Esophagus squamous epithelium (tissue), 5 donors: ENCODE data around the gene TLE5. TPM values are rescaled to one million over a fixed set of nuclear protein-coding genes. Genes with fewer than 3 reads are reported as not detected.
A peak's percentile ranks its signal among the peaks of the same experiment; 100 is the strongest.

ENCODE experiments used
- DNase-seq: peaks from one replicate; lab custom pipeline; 2025; lab: John Stamatoyannopoulos, UW
- H3K27ac ChIP-seq, 4 donors: fragments of 200-600 bp; sonication (generic); one replicate each; pipeline ENCODE4 v1.5.1; 2016 to 2019; ENCODE audit warnings: mild to moderate bottlenecking in 1 of 4
- H3K27me3 ChIP-seq, 4 donors: fragments of 200-600 bp; sonication (generic); 1 replicate in 3 of 4; 2 replicates in 1 of 4; pipeline versions ENCODE4 v1.5.1 to v1.6.0; 2017 to 2021; ENCODE audit warnings: antibody characterized with exemption in 1 of 4
- H3K36me3 ChIP-seq, 3 donors: fragments of 200-600 bp; sonication (generic); one replicate each; pipeline ENCODE4 v1.5.1; 2016 to 2019
- H3K4me1 ChIP-seq, 3 donors: fragments of 200-600 bp; sonication (generic); one replicate each; pipeline ENCODE4 v1.5.1; 2017 to 2019
- H3K4me3 ChIP-seq, 4 donors: fragments of 200-600 bp; sonication (generic); 1 replicate in 3 of 4; 2 replicates in 1 of 4; pipeline ENCODE4 v1.5.1; 2016 to 2019; ENCODE audit warnings: mild to moderate bottlenecking in 2 of 4, moderate library complexity in 1 of 4
- H3K9me3 ChIP-seq, 3 donors: fragments of 200-600 bp; sonication (generic); one replicate each; pipeline ENCODE4 v1.5.1; 2016 to 2019
- CTCF ChIP-seq, 6 experiments: fragments of 450-650 bp in 4 of 6; fragments of 200-600 bp in 2 of 6; sonication (generic) in 2 of 6; IDR thresholded peaks; one replicate each; pipeline ENCODE4 v1.5.1; 2016 to 2019; ENCODE audit warnings: antibody characterized with exemption in 6 of 6, mild to moderate bottlenecking in 4 of 6, moderate library complexity in 4 of 6
- POLR2A ChIP-seq, 4 donors: fragments of 450-650 bp; IDR thresholded peaks; one replicate each; pipeline ENCODE4 v1.6.1; 2017; ENCODE audit warnings: antibody characterized with exemption in 4 of 4, mild to moderate bottlenecking in 4 of 4, moderate library complexity in 3 of 4
- WGBS, 2 donors: methylation state at CpG; one replicate each; pipeline ENCODE4 v1.1.5; 2018; 5-methylcytosine and 5-hydroxymethylcytosine counted together
- intact Hi-C: fragments of 100-400 bp; cut with DNase I; formaldehyde crosslinking; loops from one replicate; pipeline ENCODE4 v1.15.0; 2022
- total RNA-seq, 4 donors: library from RNA; depleted of rRNA; stranded (reverse); fragments of >200 nt; gene quantifications; one replicate each; pipeline ENCODE4 v1.1.0, GENCODE V29; 2016
- donor health status: DM: yes; HTN: yes; CAD: no.

TLE5 gene
- total RNA-seq, 4 donors from 2014 or later = 141 to 433 (median 298) TPM

- Histone ChIP-seq H3K9me3 (no peaks in the 10 kb centered on the region), H3K36me3 (peaks cover 3 to 42% (median 3%) of the 10 kb centered on the region in 3 donors), H3K4me3 (no peak overlapping the region), H3K27ac (no peak overlapping the region), H3K27me3 (no peaks in the 10 kb centered on the region), H3K4me1 (peaks cover 8 to 52% (median 10%) of the 10 kb centered on the region in 3 donors)
- no peak for DNase-seq
- TF ChIP-seq POLR2A (IDR thresholded peaks at IDR 0.05) (no peak), CTCF (IDR thresholded peaks at IDR 0.05) (peak; percentile 60 to 86 (median 76))
- WGBS, 2 donors = no CpG with 5 or more reads among the region's 5 CpGs
- intact Hi-C loops = no loop called here
Measured at GRCh38 chr19:3108775-3109174, 46.5 kb upstream of the TLE5 start.

- Histone ChIP-seq H3K9me3 (no peaks in the 10 kb centered on the region), H3K4me1 (peaks cover 12 to 63% (median 12%) of the 10 kb centered on the region in 3 donors), H3K27me3 (no peaks in the 10 kb centered on the region), H3K4me3 (no peak overlapping the region), H3K36me3 (peaks cover 0 to 31% (median 0%) of the 10 kb centered on the region in 3 donors), H3K27ac (no peak overlapping the region)
- intact Hi-C loops = no loop called here
- 60 to 89% methylated on average over 2 to 6 of the region's 7 CpGs for WGBS, 2 donors
- TF ChIP-seq CTCF (IDR thresholded peaks at IDR 0.05) = no peak
- no peak for TF ChIP-seq POLR2A (IDR thresholded peaks at IDR 0.05)
- DNase-seq = no peak
Measured at GRCh38 chr19:3107658-3108057, 45.4 kb upstream of the TLE5 start.

- Histone ChIP-seq H3K27ac (no peak overlapping the region), H3K4me1 (peaks cover 12 to 73% (median 12%) of the 10 kb centered on the region in 3 donors), H3K4me3 (no peak overlapping the region), H3K27me3 (no peaks in the 10 kb centered on the region), H3K9me3 (no peaks in the 10 kb centered on the region), H3K36me3 (peaks cover 0 to 23% (median 0%) of the 10 kb centered on the region in 3 donors)
- 89 to 90% methylated on average over 2 to 10 of the region's 17 CpGs for WGBS, 2 donors
- no peak for DNase-seq
- no peak for TF ChIP-seq POLR2A (IDR thresholded peaks at IDR 0.05)
- no peak for TF ChIP-seq CTCF (IDR thresholded peaks at IDR 0.05)
- intact Hi-C loops = no loop called here
Measured at GRCh38 chr19:3106509-3107141, 44.3 kb upstream of the TLE5 start.

GRCh38 chr19:3105641-3106508 lies 43.6 kb upstream of the TLE5 start:
- 79% methylated on average over 19 of the region's 33 CpGs; no CpG with 5 or more reads in 1 of the 2 donors for WGBS, 2 donors
- Histone ChIP-seq H3K4me3 (no peak overlapping the region), H3K36me3 (peaks cover 0 to 16% (median 0%) of the 10 kb centered on the region in 3 donors), H3K4me1 (peaks cover 12 to 81% (median 12%) of the 10 kb centered on the region in 3 donors), H3K27ac (no peak overlapping the region), H3K27me3 (no peaks in the 10 kb centered on the region), H3K9me3 (no peaks in the 10 kb centered on the region)
- no peak for TF ChIP-seq CTCF (IDR thresholded peaks at IDR 0.05)
- no peak for TF ChIP-seq POLR2A (IDR thresholded peaks at IDR 0.05)
- intact Hi-C loops = no loop called here
- no peak for DNase-seq

- Histone ChIP-seq H3K27ac (peak overlapping the region in 2 of 4 donors; percentile 1 to 31), H3K36me3 (peaks cover 0 to 3% (median 0%) of the 10 kb centered on the region in 3 donors), H3K9me3 (no peaks in the 10 kb centered on the region), H3K4me1 (peaks cover 14 to 93% (median 20%) of the 10 kb centered on the region in 3 donors), H3K27me3 (no peaks in the 10 kb centered on the region), H3K4me3 (no peak overlapping the region)
- intact Hi-C loops = loop anchor here (5.0 kb wide), 1 partner anchor 142 kb away; no protein-coding TSS in a partner anchor
- no peak for TF ChIP-seq CTCF (IDR thresholded peaks at IDR 0.05)
- no peak for TF ChIP-seq POLR2A (IDR thresholded peaks at IDR 0.05)
- no peak for DNase-seq
- WGBS, 2 donors = 40 to 68% methylated on average over 3 to 7 of the region's 10 CpGs
Measured at GRCh38 chr19:3104708-3104983, 42.4 kb upstream of the TLE5 start.
